Glutamatergic neuron (in vitro differentiated cells): ENCODE measurements around the gene CPSF6. TPM values are rescaled to one million over a fixed set of nuclear protein-coding genes. Genes with fewer than 3 reads are reported as not detected.
"Not testable (repeated sequence)": the region's sequence is repeated elsewhere in the genome, so short reads cannot be mapped to it uniquely, and the experiment has no call there.

Experiments used
- DNase-seq: peaks from one replicate; pipeline ENCODE4 v3.0.0; 2022
- H3K27ac Mint-ChIP-seq: one replicate; pipeline ENCODE4 v1.8.0; 2020; ENCODE audit warnings: mild to moderate bottlenecking, mixed read lengths, inconsistent platforms; ENCODE audit not compliant: unreplicated experiment
- H3K27me3 Mint-ChIP-seq: one replicate; pipeline ENCODE4 v1.8.0; 2020; ENCODE audit warnings: mild to moderate bottlenecking, moderate library complexity, mixed read lengths, inconsistent platforms; ENCODE audit not compliant: unreplicated experiment
- H3K36me3 Mint-ChIP-seq: one replicate; pipeline ENCODE4 v1.8.0; 2020; ENCODE audit warnings: mild to moderate bottlenecking, mixed read lengths, inconsistent platforms; ENCODE audit not compliant: unreplicated experiment
- H3K4me1 Mint-ChIP-seq: one replicate; pipeline ENCODE4 v1.8.0; 2020; ENCODE audit warnings: mild to moderate bottlenecking, low read depth, mixed read lengths, inconsistent platforms; ENCODE audit not compliant: unreplicated experiment
- H3K4me3 Mint-ChIP-seq: one replicate; pipeline ENCODE4 v1.8.0; 2020; ENCODE audit warnings: mild to moderate bottlenecking, mixed read lengths, inconsistent platforms; ENCODE audit not compliant: unreplicated experiment
- H3K9me3 Mint-ChIP-seq: one replicate; pipeline ENCODE4 v1.8.0; 2020; ENCODE audit warnings: mild to moderate bottlenecking, moderate library complexity, mixed read lengths, inconsistent platforms; ENCODE audit not compliant: unreplicated experiment
- total RNA-seq: library from RNA; stranded (reverse); fragmentation: NEBNext Ultra II Directional; extraction: Animal tissue kit (Norgen Biotek cat#: 25700); gene quantifications from one replicate; pipeline ENCODE4 v1.2.1, GENCODE V29; 2021; ENCODE audit not compliant: unreplicated experiment
- TF ChIP-seq, protein P1 (sequence below): fragments of 200-600 bp; sonication (generic); IDR thresholded peaks from one replicate; pipeline ENCODE4 v1.5.0; 2021; ENCODE audit not compliant: partially characterized antibody, unreplicated experiment

Gene CPSF6
- total RNA-seq, 1 donor from 2014 or later, result 167 TPM

DNA sequence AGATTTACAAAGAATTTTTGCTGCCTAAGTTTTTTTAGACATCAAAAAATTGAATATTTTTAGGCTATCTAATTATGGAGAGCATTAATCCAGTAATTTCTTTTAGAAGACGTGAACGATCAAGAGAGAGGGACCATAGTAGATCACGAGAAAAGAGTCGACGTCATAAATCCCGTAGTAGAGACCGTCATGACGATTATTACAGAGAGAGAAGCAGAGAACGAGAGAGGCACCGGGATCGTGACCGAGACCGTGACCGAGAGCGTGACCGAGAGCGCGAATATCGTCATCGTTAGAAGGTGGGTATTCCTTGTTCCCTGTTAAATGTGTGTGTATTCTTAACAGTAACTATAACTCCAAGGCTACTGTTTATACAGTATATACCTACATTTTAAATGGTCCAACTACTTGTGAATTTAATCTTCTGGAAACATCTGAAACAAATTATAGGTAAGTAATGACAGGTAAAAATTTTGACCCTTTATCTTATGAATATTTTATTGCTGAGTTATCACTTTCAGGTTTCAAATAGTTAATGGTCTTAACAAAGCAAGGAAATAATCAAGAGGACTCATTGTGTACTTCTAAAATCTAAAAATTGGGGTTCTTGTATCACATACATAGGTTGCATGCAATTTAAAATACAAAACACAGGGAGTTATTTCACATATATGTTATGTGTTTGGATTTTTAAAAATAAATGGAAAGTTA lies 23.1 kb downstream of the CPSF6 start:
- Mint-ChIP-seq H3K4me3 (no peak overlapping the region), H3K9me3 (no peaks in the 10 kb centered on the region), H3K4me1 (peaks cover 6% of the 10 kb centered on the region), H3K27ac (peak overlapping the region; percentile 19), H3K36me3 (peaks cover 13% of the 10 kb centered on the region), H3K27me3 (no peaks in the 10 kb centered on the region)
- TF ChIP-seq, protein P1, sequence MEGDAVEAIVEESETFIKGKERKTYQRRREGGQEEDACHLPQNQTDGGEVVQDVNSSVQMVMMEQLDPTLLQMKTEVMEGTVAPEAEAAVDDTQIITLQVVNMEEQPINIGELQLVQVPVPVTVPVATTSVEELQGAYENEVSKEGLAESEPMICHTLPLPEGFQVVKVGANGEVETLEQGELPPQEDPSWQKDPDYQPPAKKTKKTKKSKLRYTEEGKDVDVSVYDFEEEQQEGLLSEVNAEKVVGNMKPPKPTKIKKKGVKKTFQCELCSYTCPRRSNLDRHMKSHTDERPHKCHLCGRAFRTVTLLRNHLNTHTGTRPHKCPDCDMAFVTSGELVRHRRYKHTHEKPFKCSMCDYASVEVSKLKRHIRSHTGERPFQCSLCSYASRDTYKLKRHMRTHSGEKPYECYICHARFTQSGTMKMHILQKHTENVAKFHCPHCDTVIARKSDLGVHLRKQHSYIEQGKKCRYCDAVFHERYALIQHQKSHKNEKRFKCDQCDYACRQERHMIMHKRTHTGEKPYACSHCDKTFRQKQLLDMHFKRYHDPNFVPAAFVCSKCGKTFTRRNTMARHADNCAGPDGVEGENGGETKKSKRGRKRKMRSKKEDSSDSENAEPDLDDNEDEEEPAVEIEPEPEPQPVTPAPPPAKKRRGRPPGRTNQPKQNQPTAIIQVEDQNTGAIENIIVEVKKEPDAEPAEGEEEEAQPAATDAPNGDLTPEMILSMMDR, result no peak
- no peak for DNase-seq

DNA sequence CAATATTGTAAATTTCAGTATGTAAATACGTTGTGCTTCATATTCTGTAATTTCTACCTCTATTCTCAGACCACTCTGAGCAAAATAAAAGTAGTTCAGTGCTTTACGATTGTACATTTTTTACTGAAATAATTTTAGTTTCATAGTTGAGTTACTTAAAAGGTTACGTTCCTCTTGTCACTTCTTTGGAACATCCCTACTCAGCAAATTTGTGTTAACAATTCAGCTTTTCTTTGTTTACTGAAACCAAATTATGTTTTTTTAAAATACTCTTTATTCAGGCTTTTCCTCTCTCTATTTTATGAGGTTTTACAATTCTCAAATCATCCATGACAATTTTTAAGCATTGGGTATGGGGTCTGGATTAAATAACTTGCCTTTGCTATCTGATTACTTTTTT lies 25.8 kb downstream of the CPSF6 start:
- H3K36me3 Mint-ChIP-seq, result peaks cover 6% of the 10 kb centered on the region
- no peak overlapping the region for H3K27ac Mint-ChIP-seq
- TF ChIP-seq, protein P1, result no peak
- H3K4me1 Mint-ChIP-seq, result peaks cover 3% of the 10 kb centered on the region
- no peaks in the 10 kb centered on the region for H3K9me3 Mint-ChIP-seq
- H3K27me3 Mint-ChIP-seq, result no peaks in the 10 kb centered on the region
- H3K4me3 Mint-ChIP-seq, result no peak overlapping the region
- no peak for DNase-seq

DNA sequence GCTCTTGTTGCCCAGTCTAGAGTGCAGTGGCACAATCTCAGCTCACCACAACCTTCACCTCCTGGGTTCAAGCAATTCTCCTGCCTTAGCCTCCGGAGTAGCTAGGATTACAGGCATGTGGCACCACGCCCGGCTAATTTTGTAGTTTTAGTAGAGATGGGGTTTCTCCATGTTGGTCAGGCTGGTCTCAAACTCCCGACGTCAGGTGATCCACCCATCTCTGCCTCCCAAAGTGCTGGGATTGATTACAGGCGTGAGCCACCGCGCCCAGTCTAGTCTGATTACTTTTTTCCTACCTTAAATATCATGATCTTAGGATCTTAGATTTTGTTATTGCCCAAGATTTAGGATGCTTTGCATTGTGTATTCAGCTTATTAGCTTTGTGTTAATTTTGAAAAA lies 26.3 kb downstream of the CPSF6 start:
- H3K36me3 Mint-ChIP-seq, H3K9me3 Mint-ChIP-seq, H3K4me3 Mint-ChIP-seq, H3K4me1 Mint-ChIP-seq, DNase-seq, H3K27ac Mint-ChIP-seq, H3K27me3 Mint-ChIP-seq: not testable (repeated sequence)

DNA sequence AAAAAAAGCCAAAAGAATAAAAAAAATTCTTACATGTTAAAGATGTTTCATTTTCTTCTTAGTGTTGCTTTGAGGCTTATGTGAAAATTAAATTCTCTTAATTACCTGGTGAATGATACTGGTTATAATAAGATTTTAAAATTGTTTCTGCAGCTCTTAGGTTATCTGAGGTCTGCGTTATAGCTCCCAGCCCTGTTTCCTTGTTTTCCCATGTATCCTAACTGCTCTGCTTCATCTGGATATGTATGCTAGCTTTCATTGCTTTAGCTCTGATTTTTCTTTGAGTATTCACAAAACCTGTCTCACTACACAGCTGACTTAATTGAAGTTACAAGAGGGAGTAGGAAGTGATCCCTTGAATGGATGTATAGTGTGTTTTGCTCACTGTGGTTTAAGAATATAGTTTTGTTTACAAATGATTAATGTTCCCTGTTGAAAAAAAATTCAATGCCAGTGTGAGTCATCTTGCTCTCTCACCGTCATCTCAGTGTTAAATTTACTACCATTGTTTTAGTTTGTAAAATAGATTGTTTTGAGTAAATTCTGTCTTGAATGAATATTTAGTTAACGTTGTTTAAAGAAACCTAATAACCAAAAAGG lies 26.8 kb downstream of the CPSF6 start:
- Mint-ChIP-seq H3K36me3 (no peaks in the 10 kb centered on the region), H3K27me3 (no peaks in the 10 kb centered on the region), H3K27ac (peak overlapping the region; percentile 76)

DNA sequence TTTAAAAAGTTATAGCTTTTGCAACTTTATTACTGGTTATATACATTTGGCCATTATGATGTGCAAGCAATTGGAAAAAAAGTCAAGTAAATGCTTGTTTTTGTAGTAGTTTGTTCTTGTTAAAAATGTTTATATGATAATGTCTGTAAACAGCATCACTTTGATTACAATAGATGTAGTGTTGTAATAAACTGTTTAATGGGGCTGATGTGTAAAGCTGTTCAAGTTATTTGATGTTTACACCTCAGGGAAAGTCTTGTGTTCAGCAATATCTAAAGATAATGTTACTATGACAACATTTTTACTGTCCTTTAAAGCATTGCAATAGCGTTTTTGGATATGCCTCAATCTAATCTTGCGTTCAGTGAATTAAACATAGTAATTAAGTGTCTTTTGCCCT lies 30.4 kb downstream of the CPSF6 start:
- Mint-ChIP-seq H3K27me3 (no peaks in the 10 kb centered on the region), H3K4me3 (no peak overlapping the region), H3K36me3 (no peaks in the 10 kb centered on the region), H3K27ac (no peak overlapping the region), H3K9me3 (no peaks in the 10 kb centered on the region), H3K4me1 (peaks cover 3% of the 10 kb centered on the region)
- TF ChIP-seq, protein P1, result no peak
- DNase-seq, result no peak

More for the DNA sequence above, 26.8 kb downstream of the CPSF6 start:
- DNase-seq, result no peak
- no peaks in the 10 kb centered on the region for H3K9me3 Mint-ChIP-seq
- no peak overlapping the region for H3K4me3 Mint-ChIP-seq
- TF ChIP-seq, protein P1, result no peak
- peaks cover 3% of the 10 kb centered on the region for H3K4me1 Mint-ChIP-seq
